Mesodermal cell (in vitro differentiated cells): Measurements from ENCODE around the gene SIAH3.
A peak's percentile ranks its signal among the peaks of the same experiment; 100 is the strongest.

ENCODE experiments used
- H3K27ac ChIP-seq: 2 replicates; pipeline ENCODE4 v1.7.0; 2013; ENCODE audit warnings: mild to moderate bottlenecking, low read depth, low read length, moderate library complexity; ENCODE audit not compliant: severe bottlenecking
- H3K36me3 ChIP-seq: 2 replicates; pipeline ENCODE4 v1.7.1; 2013; ENCODE audit warnings: mild to moderate bottlenecking, low read length, moderate library complexity; ENCODE audit not compliant: control insufficient read depth, insufficient read depth
- H3K4me1 ChIP-seq: one replicate; pipeline ENCODE4 v1.7.1; 2013; ENCODE audit warnings: mild to moderate bottlenecking, low read length; ENCODE audit not compliant: insufficient read depth, control insufficient read depth, poor library complexity, severe bottlenecking
- H3K4me3 ChIP-seq: 2 replicates; pipeline ENCODE4 v1.7.0; 2013; ENCODE audit warnings: low read length, control low read depth, mild to moderate bottlenecking; ENCODE audit not compliant: insufficient read depth, poor library complexity, severe bottlenecking; ENCODE audit errors: extremely low read depth
- H3K9me3 ChIP-seq: 2 replicates; pipeline ENCODE4 v1.7.1; 2013; ENCODE audit warnings: mild to moderate bottlenecking, low read length, moderate library complexity; ENCODE audit not compliant: control insufficient read depth
- WGBS, 2 experiments: methylation state at CpG; one replicate each; pipeline ENCODE4 v1.1.5; 2013; ENCODE audit warnings: missing lambda C conversion rate in 2 of 2; ENCODE audit not compliant: insufficient coverage in 2 of 2; 5-methylcytosine and 5-hydroxymethylcytosine counted together

The SIAH3 gene

GRCh38 chr13:45863709-45864590, 12.4 kb upstream of the SIAH3 start:
- Histone ChIP-seq H3K4me3 (no peak overlapping the region), H3K36me3 (no peaks in the 10 kb centered on the region)
- WGBS, 2 experiments: 66 to 84% methylated on average over 7 to 8 of the region's 10 CpGs

DNA sequence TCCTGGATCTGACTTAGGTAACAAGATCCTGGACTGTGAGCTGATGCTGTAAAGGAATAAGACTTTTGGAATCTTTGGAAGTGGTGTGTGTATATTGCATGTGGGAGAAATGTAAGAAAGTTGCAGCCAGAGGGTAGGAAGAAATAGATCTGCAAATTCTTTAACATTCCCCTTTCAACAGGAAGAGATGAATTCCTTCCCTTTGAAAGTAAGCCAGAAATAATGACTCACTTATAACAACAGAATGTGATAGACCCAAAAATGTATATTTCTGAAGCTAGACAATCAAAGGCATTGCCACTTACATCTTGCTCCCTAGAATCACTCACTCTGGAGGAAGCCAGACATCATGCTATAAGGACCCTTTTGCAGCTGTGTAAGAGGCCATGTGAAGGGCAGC, 9.8 kb upstream of the SIAH3 start:
- no peak overlapping the region for H3K27ac ChIP-seq
- no peaks in the 10 kb centered on the region for H3K36me3 ChIP-seq
- H3K9me3 ChIP-seq: no peaks in the 10 kb centered on the region
- no peaks in the 10 kb centered on the region for H3K4me1 ChIP-seq
- H3K4me3 ChIP-seq: no peak overlapping the region

More at GRCh38 chr13:45863709-45864590, 12.4 kb upstream of the SIAH3 start:
- H3K4me1 ChIP-seq: no peaks in the 10 kb centered on the region
- H3K9me3 ChIP-seq: no peaks in the 10 kb centered on the region
- H3K27ac ChIP-seq: no peak overlapping the region

GRCh38 chr13:45860240-45860639, 8.7 kb upstream of the SIAH3 start:
- Histone ChIP-seq H3K4me1 (no peaks in the 10 kb centered on the region), H3K4me3 (no peak overlapping the region), H3K36me3 (no peaks in the 10 kb centered on the region), H3K27ac (no peak overlapping the region), H3K9me3 (no peaks in the 10 kb centered on the region)
- WGBS, 2 experiments: 73 to 100% methylated on average over 2 to 3 of the region's 5 CpGs

- Histone ChIP-seq H3K27ac (no peak overlapping the region), H3K4me3 (no peak overlapping the region), H3K4me1 (no peaks in the 10 kb centered on the region), H3K36me3 (no peaks in the 10 kb centered on the region), H3K9me3 (no peaks in the 10 kb centered on the region)
- 40 to 60% methylated on average over 2 of the region's 2 CpGs for WGBS, 2 experiments
These were observed 8.2 kb upstream of the SIAH3 start for GRCh38 chr13:45859705-45860104.

DNA sequence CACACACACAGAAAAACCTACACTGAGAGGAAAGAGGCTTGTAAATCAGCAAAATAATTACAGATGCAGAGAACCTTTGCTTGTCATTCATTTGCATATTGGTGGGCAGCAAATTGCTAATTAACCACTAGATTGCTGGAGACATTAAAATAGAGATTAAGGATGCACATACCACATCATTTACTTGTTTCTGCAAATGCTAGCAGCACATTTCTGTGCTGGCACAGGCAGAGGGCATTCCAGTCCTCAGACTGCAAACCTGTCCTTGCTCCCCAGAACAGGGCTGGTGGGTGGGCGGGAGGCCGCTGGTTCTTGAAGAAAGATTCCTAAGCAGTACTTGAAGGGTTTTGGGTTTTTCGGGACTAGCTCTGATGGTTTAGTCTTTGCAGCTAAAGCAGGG, 941 bp upstream of the SIAH3 start:
- WGBS, 2 experiments: 35 to 79% methylated on average over 2 to 3 of the region's 3 CpGs
- H3K9me3 ChIP-seq: peaks cover 6% of the 10 kb centered on the region
- H3K27ac ChIP-seq: no peak overlapping the region
- no peak overlapping the region for H3K4me3 ChIP-seq
- H3K4me1 ChIP-seq: peaks cover 15% of the 10 kb centered on the region
- H3K36me3 ChIP-seq: no peaks in the 10 kb centered on the region

DNA sequence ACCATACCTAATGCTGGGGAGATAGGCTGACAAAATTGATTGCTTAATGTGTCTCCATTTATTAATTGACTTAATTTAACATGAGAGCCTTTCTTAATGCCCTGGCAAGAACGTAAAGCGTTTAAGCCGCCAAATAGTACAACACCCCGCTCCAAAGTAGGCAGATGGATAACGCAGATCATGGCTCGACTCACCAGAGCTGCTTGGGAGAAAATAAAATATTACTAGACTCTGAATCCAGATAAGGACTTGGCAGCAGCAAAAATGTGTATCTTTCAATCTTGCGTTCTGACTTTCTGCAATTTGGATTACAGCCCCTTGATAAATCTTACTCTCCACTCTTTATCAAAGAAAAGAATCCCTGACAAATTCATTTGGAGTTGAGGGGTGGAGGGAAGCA, 403 bp upstream of the SIAH3 start:
- 91 to 100% methylated on average over 5 to 6 of the region's 7 CpGs for whole genome bisulfite sequencing, 2 experiments
- H3K4me1 ChIP-seq: peaks cover 16% of the 10 kb centered on the region
- H3K36me3 ChIP-seq: no peaks in the 10 kb centered on the region
- no peak overlapping the region for H3K27ac ChIP-seq
- H3K4me3 ChIP-seq: no peak overlapping the region
- peaks cover 6% of the 10 kb centered on the region for H3K9me3 ChIP-seq

DNA sequence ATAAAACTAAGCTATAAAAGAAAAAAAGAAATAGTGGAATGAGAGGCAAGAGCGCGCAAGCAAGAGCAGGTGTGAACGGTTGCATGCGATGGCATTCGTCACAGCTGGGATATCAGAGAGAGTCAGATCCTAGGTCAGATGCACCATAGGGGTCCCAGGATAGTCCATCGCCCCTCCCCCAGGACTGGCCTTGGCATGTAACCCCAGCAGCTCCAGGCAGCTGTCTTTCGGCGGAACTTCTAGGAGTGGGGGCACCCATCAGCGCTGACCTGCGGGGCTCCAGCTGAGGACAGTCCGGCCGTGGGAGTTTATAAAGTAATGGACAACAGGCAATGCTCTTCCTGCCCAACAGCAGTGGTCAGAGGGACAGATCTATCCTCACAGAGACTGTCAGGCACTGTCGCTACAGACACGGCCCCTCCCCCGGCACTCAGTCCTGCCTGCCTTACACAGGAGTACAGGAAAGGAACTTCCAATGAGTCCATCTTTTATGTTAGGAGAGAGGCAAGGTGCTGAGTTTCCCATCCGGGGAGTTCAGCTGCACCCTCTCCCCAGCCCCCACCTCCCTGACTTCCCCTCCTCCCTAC, 1.4 kb downstream of the SIAH3 start:
- Histone ChIP-seq H3K4me3 (peak overlapping the region; percentile 23), H3K9me3 (peaks cover 6% of the 10 kb centered on the region), H3K36me3 (no peaks in the 10 kb centered on the region), H3K27ac (no peak overlapping the region), H3K4me1 (peaks cover 16% of the 10 kb centered on the region)
- WGBS, 2 experiments: 31 to 48% methylated on average over 7 to 13 of the region's 16 CpGs

- WGBS, 2 experiments: 56 to 71% methylated on average over 1 to 2 of the region's 2 CpGs
- H3K4me1 ChIP-seq: peaks cover 16% of the 10 kb centered on the region
- no peak overlapping the region for H3K27ac ChIP-seq
- peaks cover 6% of the 10 kb centered on the region for H3K9me3 ChIP-seq
- no peak overlapping the region for H3K4me3 ChIP-seq
- no peaks in the 10 kb centered on the region for H3K36me3 ChIP-seq
These were observed 2.1 kb downstream of the SIAH3 start for GRCh38 chr13:45849408-45849807.

GRCh38 chr13:45847554-45848224, 3.9 kb downstream of the SIAH3 start:
- Histone ChIP-seq H3K27ac (no peak overlapping the region), H3K36me3 (no peaks in the 10 kb centered on the region), H3K4me3 (no peak overlapping the region), H3K9me3 (no peaks in the 10 kb centered on the region), H3K4me1 (peaks cover 16% of the 10 kb centered on the region)
- WGBS, 2 experiments: 79 to 80% methylated on average over 8 of the region's 13 CpGs

DNA sequence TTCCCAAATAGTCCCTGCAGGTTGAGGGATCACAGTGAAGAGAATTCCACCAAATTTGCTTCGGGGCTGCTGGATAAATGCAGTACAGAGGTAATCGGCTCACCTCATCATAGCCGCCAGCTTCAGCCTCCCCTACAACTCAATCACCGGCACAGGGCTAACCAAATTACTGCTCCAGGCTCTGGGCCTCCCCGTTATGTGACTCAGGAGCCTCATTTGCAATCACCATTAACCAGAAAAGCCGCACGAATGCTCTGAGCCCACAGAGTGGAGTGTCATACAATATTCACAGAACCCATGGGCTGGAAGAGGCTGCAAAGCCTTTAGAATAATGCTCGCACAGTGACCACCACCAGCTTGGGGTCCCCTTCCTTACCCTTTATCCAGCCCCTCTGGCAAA, 4.9 kb downstream of the SIAH3 start:
- H3K4me1 ChIP-seq: peaks cover 16% of the 10 kb centered on the region
- WGBS, 2 experiments: 86 to 96% methylated on average over 8 of the region's 8 CpGs
- no peaks in the 10 kb centered on the region for H3K36me3 ChIP-seq
- H3K27ac ChIP-seq: no peak overlapping the region
- no peaks in the 10 kb centered on the region for H3K9me3 ChIP-seq
- no peak overlapping the region for H3K4me3 ChIP-seq
